PC-9 (cell line): Measurements from ENCODE around the gene NELL2. TPM values are rescaled to one million over a fixed set of nuclear protein-coding genes. Genes with fewer than 3 reads are reported as not detected.

Source experiments
- BruUV-seq: library from RNA; stranded (reverse); fragments of 400-500 nt; replicated peaks from 2 replicates; lab custom pipeline; 2021; lab: Mats Ljungman, UMichigan
- CTCF ChIA-PET: fragments of 300-600 bp; sonication (Branson Sonifier 250); formaldehyde crosslinking; loops from one replicate; lab custom pipeline; 2022; ENCODE audit warnings: antibody characterized with exemption; lab: Charles Lee
- POLR2A ChIA-PET: fragments of 300-600 bp; sonication (Branson Sonifier 250); formaldehyde crosslinking; loops from one replicate; lab custom pipeline; 2022; ENCODE audit warnings: antibody characterized with exemption; ENCODE audit not compliant: unreplicated experiment; lab: Charles Lee
- DNase-seq, 2 experiments: peaks; one replicate each; pipeline versions ENCODE4 v3.0.0 to v3.0.0-alpha.2; 2015 to 2022; ENCODE audit warnings: mixed read lengths in 1 of 2
- H2AFZ ChIP-seq: fragments of 200-600 bp; sonication (generic); 2 replicates; pipeline ENCODE4 v1.8.1; 2017; ENCODE audit warnings: antibody characterized with exemption
- H3F3A ChIP-seq: fragments of 200-600 bp; sonication (generic); 2 replicates; pipeline ENCODE4 v1.8.1; 2017; ENCODE audit warnings: antibody characterized with exemption, mild to moderate bottlenecking, low read depth; ENCODE audit not compliant: insufficient read depth
- H3K27ac ChIP-seq: fragments of 200-600 bp; sonication (generic); 2 replicates; pipeline ENCODE4 v1.6.1; 2016; ENCODE audit warnings: mixed run types
- H3K27me3 ChIP-seq: fragments of 200-600 bp; sonication (generic); 2 replicates; pipeline ENCODE4 v1.6.1; 2016; ENCODE audit warnings: low read depth, mixed run types; ENCODE audit not compliant: insufficient read depth
- H3K36me3 ChIP-seq: fragments of 200-600 bp; sonication (generic); 2 replicates; pipeline ENCODE4 v1.6.1; 2016; ENCODE audit warnings: low read depth, mixed run types
- H3K4me1 ChIP-seq: fragments of 200-600 bp; sonication (generic); replicated peaks from 2 replicates; pipeline ENCODE4 v1.6.1; 2016; ENCODE audit warnings: mixed run types; ENCODE audit not compliant: insufficient read depth
- H3K4me2 ChIP-seq: fragments of 200-600 bp; sonication (generic); 2 replicates; pipeline ENCODE4 v1.6.1; 2017; ENCODE audit warnings: mixed run types
- H3K4me3 ChIP-seq: fragments of 200-600 bp; sonication (generic); 2 replicates; pipeline ENCODE4 v1.6.1; 2016; ENCODE audit warnings: mixed run types
- H3K79me2 ChIP-seq: fragments of 200-600 bp; sonication (generic); 2 replicates; pipeline ENCODE4 v1.6.1; 2017; ENCODE audit warnings: low read depth, mixed run types
- H3K9me2 ChIP-seq: fragments of 200-600 bp; sonication (generic); 2 replicates; pipeline ENCODE4 v1.8.1; 2017; ENCODE audit warnings: mild to moderate bottlenecking; ENCODE audit not compliant: insufficient read depth
- H3K9me3 ChIP-seq: fragments of 200-600 bp; sonication (generic); 2 replicates; pipeline ENCODE4 v1.8.1; 2016; ENCODE audit warnings: low read depth; ENCODE audit not compliant: insufficient read depth
- H4K20me1 ChIP-seq: fragments of 200-600 bp; sonication (generic); 2 replicates; pipeline ENCODE4 v1.8.1; 2017; ENCODE audit not compliant: insufficient read depth
- CTCF ChIP-seq: fragments of 200-600 bp; sonication (generic); conservative IDR thresholded peaks from 2 replicates; pipeline ENCODE4 v1.6.1; 2017; ENCODE audit warnings: mixed run types, antibody characterized with exemption, mild to moderate bottlenecking, moderate library complexity
- EZH2 ChIP-seq: fragments of 200-600 bp; sonication (generic); IDR thresholded peaks from 2 replicates; pipeline ENCODE4 v1.8.0; 2017; ENCODE audit warnings: antibody characterized with exemption, low read depth
- intact Hi-C: fragments of 100-400 bp; cut with micrococcal nuclease; formaldehyde crosslinking; loops from one replicate; pipeline ENCODE4 v1.10.0; 2022; ENCODE audit not compliant: unreplicated experiment
- total RNA-seq: library from RNA; stranded (reverse); gene quantifications from 2 replicates; pipeline ENCODE4 v1.2.3, GENCODE V29; 2021

NELL2 gene
- total RNA-seq, 1 experiment from 2014 or later, result 0.61 TPM

GRCh38 chr12:44503329-44503728, 372.8 kb downstream of the NELL2 start:
- CTCF ChIA-PET, result no interaction called here
- H3K4me1 ChIP-seq, result no peaks in the 10 kb centered on the region
- no peaks in the 10 kb centered on the region for H3K36me3 ChIP-seq
- H3K4me3 ChIP-seq, result no peak overlapping the region
- H3K9me3 ChIP-seq, result no peaks in the 10 kb centered on the region; the same call in 1 of the 2 replicates
- no TSS peak for BruUV-seq
- DNase-seq, result no peak
- TF ChIP-seq CTCF (no peak), EZH2 (no peak)
- POLR2A ChIA-PET, result no interaction called here
- no peaks in the 10 kb centered on the region for H3F3A ChIP-seq
- no peaks in the 10 kb centered on the region for H3K27me3 ChIP-seq
- intact Hi-C loops, result no loop called here
- H3K9me2 ChIP-seq, result no peaks in the 10 kb centered on the region; the same call in 1 of the 2 replicates
- no peaks in the 10 kb centered on the region for H3K79me2 ChIP-seq
- no peak overlapping the region for H3K27ac ChIP-seq
- H4K20me1 ChIP-seq, result no peaks in the 10 kb centered on the region
- no peak overlapping the region for H3K4me2 ChIP-seq
- no peak overlapping the region for H2AFZ ChIP-seq

GRCh38 chr12:44502681-44503080, 373.4 kb downstream of the NELL2 start:
- Histone ChIP-seq H3K9me2 (no peaks in the 10 kb centered on the region; the same call in 1 of the 2 replicates), H3K79me2 (no peaks in the 10 kb centered on the region), H3K9me3 (no peaks in the 10 kb centered on the region; the same call in 1 of the 2 replicates), H3K4me2 (no peak overlapping the region), H3K36me3 (no peaks in the 10 kb centered on the region), H3K4me1 (no peaks in the 10 kb centered on the region), H3K4me3 (no peak overlapping the region), H2AFZ (no peak overlapping the region), H3F3A (no peaks in the 10 kb centered on the region), H3K27ac (no peak overlapping the region), H4K20me1 (no peaks in the 10 kb centered on the region), H3K27me3 (no peaks in the 10 kb centered on the region)
- DNase-seq, result no peak
- TF ChIP-seq EZH2 (no peak), CTCF (no peak)
- ChIA-PET POLR2A (no interaction called here), CTCF (no interaction called here)
- no TSS peak for BruUV-seq
- intact Hi-C loops, result no loop called here

- ChIA-PET CTCF (no interaction called here), POLR2A (no interaction called here)
- H3K4me1 ChIP-seq, result no peaks in the 10 kb centered on the region
- BruUV-seq, result no TSS peak
- H4K20me1 ChIP-seq, result no peaks in the 10 kb centered on the region
- H3K27me3 ChIP-seq, result no peaks in the 10 kb centered on the region
- H3K9me3 ChIP-seq, result no peaks in the 10 kb centered on the region; the same call in 1 of the 2 replicates
- H3K27ac ChIP-seq, result no peak overlapping the region
- intact Hi-C loops, result no loop called here
- H2AFZ ChIP-seq, result no peak overlapping the region
- H3K9me2 ChIP-seq, result no peaks in the 10 kb centered on the region; the same call in 1 of the 2 replicates
- H3K4me2 ChIP-seq, result no peak overlapping the region
- no peak overlapping the region for H3K4me3 ChIP-seq
- no peaks in the 10 kb centered on the region for H3K36me3 ChIP-seq
- H3K79me2 ChIP-seq, result no peaks in the 10 kb centered on the region
- TF ChIP-seq CTCF (no peak), EZH2 (no peak)
- no peaks in the 10 kb centered on the region for H3F3A ChIP-seq
- DNase-seq, result no peak
Observed at GRCh38 chr12:44500423-44500822, 375.7 kb downstream of the NELL2 start.
